Ishikawa (cell line): ENCODE data around the gene GRK5.

Experiments
- CEBPB ChIP-seq: IDR thresholded peaks from 2 replicates; pipeline ENCODE4 v1.6.1; 2012
- CREB1 ChIP-seq: IDR thresholded peaks from 2 replicates; pipeline ENCODE4 v1.6.1; 2012; ENCODE audit warnings: low read depth
- EGR1 ChIP-seq: IDR thresholded peaks from 2 replicates; pipeline ENCODE4 v1.6.1; 2012
- EP300 ChIP-seq: IDR thresholded peaks from 2 replicates; pipeline ENCODE4 v1.6.1; 2012; ENCODE audit warnings: borderline replicate concordance
- FOXM1 ChIP-seq: IDR thresholded peaks from 2 replicates; pipeline ENCODE4 v1.6.1; 2012; ENCODE audit warnings: low read depth, borderline replicate concordance
- NFIC ChIP-seq: IDR thresholded peaks from 2 replicates; pipeline ENCODE4 v1.6.1; 2012
- RAD21 ChIP-seq: IDR thresholded peaks from 2 replicates; pipeline ENCODE4 v1.6.1; 2012; ENCODE audit warnings: low read depth
- TAF1 ChIP-seq: IDR thresholded peaks from 2 replicates; pipeline ENCODE4 v1.6.1; 2012; ENCODE audit warnings: low read depth, mild to moderate bottlenecking
- TCF12 ChIP-seq: IDR thresholded peaks from 2 replicates; pipeline ENCODE4 v1.6.1; 2012; ENCODE audit warnings: low read depth
- TEAD4 ChIP-seq: IDR thresholded peaks from 2 replicates; pipeline ENCODE4 v1.6.1; 2012
- YY1 ChIP-seq: IDR thresholded peaks from 2 replicates; pipeline ENCODE4 v1.6.1; 2012; ENCODE audit warnings: low read depth
- ZBTB7A ChIP-seq: IDR thresholded peaks from 2 replicates; pipeline ENCODE4 v1.6.1; 2012; ENCODE audit warnings: low read depth
- TF ChIP-seq, protein P1 (sequence below): IDR thresholded peaks from 2 replicates; pipeline ENCODE4 v1.6.1; 2012
- TF ChIP-seq, protein P2 (sequence below): IDR thresholded peaks from 2 replicates; pipeline ENCODE4 v1.6.1; 2012; ENCODE audit warnings: low read depth, mild to moderate bottlenecking
- TF ChIP-seq, protein P3 (sequence below): IDR thresholded peaks from 2 replicates; pipeline ENCODE4 v1.6.1; 2012

The GRK5 gene

DNA sequence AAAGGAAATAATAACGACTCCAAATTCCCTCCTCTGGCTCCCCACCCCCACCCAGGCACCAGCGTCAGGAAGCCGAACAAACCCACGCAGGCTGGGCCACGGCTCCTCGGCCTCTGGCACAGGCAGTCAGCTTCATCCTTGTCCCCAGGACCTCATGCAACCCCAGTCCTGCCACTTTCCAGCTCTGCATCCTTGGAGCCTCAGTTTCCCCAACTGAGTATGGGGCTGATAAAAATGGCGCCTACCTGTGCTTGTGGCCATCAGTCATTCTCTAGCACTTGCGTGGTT lies 198.1 kb downstream of the GRK5 start:
- no peak for TF ChIP-seq NFIC
- TF ChIP-seq, protein P1, sequence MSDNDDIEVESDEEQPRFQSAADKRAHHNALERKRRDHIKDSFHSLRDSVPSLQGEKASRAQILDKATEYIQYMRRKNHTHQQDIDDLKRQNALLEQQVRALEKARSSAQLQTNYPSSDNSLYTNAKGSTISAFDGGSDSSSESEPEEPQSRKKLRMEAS = no peak
- TF ChIP-seq TAF1 = no peak
- TF ChIP-seq EP300 = no peak
- TF ChIP-seq ZBTB7A = no peak
- no peak for TF ChIP-seq TEAD4
- TF ChIP-seq CREB1 = no peak
- no peak for TF ChIP-seq TCF12
- TF ChIP-seq, protein P2, sequence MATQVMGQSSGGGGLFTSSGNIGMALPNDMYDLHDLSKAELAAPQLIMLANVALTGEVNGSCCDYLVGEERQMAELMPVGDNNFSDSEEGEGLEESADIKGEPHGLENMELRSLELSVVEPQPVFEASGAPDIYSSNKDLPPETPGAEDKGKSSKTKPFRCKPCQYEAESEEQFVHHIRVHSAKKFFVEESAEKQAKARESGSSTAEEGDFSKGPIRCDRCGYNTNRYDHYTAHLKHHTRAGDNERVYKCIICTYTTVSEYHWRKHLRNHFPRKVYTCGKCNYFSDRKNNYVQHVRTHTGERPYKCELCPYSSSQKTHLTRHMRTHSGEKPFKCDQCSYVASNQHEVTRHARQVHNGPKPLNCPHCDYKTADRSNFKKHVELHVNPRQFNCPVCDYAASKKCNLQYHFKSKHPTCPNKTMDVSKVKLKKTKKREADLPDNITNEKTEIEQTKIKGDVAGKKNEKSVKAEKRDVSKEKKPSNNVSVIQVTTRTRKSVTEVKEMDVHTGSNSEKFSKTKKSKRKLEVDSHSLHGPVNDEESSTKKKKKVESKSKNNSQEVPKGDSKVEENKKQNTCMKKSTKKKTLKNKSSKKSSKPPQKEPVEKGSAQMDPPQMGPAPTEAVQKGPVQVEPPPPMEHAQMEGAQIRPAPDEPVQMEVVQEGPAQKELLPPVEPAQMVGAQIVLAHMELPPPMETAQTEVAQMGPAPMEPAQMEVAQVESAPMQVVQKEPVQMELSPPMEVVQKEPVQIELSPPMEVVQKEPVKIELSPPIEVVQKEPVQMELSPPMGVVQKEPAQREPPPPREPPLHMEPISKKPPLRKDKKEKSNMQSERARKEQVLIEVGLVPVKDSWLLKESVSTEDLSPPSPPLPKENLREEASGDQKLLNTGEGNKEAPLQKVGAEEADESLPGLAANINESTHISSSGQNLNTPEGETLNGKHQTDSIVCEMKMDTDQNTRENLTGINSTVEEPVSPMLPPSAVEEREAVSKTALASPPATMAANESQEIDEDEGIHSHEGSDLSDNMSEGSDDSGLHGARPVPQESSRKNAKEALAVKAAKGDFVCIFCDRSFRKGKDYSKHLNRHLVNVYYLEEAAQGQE = no peak
- no peak for TF ChIP-seq FOXM1
- TF ChIP-seq YY1 = no peak
- TF ChIP-seq RAD21 = no peak
- TF ChIP-seq CEBPB = no peak
- TF ChIP-seq, protein P3, sequence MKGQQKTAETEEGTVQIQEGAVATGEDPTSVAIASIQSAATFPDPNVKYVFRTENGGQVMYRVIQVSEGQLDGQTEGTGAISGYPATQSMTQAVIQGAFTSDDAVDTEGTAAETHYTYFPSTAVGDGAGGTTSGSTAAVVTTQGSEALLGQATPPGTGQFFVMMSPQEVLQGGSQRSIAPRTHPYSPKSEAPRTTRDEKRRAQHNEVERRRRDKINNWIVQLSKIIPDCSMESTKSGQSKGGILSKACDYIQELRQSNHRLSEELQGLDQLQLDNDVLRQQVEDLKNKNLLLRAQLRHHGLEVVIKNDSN = no peak
- no peak for TF ChIP-seq EGR1

DNA sequence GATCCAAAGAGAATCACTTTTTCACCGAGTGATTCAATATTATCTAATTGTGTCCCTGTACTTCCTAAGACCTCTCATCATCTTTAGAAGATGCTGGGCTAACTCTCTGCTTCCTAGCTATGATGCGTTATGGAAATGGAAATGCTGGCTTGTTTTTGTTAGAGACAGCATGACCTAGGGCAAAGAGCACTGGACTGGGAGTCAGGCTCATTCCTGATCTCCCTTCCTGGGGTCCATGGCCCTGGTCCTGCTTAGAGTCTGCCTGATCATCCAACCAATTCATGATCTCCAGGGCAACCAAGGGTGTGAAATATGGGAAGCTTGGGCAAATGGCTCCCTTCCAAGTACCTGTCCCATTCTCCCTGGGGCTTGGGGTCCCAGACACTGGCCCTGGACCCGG lies 198.8 kb downstream of the GRK5 start:
- TF ChIP-seq TCF12 = no peak

DNA sequence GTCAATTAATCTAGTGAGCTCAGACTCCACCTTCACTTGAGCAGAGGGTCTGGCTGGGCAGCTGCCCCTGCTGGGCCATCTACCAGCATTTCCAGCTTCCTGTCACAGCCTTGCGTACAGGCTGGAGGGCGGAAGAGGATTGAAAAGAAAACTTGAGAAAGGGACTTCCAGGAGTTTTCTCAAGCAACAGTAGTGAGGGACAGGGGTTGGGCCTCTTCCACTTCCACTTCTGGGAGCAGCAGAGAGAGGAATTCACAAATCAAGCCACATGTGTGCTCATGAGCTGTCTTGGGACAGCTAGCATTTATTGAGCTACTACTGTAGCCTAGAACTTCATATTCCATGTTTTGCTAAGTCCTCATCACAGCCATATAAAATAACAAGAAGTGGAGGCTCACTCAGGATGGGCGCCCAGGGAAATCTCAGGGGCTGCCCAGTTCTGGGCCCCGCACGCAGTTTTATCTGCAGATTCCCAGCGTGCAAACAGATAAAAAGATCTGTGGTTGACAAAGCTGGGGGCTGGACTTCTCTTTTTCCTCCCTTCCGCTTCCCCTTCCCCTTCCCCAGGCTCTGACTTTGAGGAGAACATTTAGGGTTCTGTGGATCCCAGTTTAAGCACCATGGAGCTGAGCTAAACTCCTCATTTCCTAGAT lies 199.4 kb downstream of the GRK5 start:
- TF ChIP-seq EGR1 (no peak), EP300 (no peak), TAF1 (no peak), TCF12 (no peak), TEAD4 (no peak), CREB1 (no peak), CEBPB (no peak), FOXM1 (no peak), YY1 (no peak), NFIC (no peak), ZBTB7A (no peak), RAD21 (no peak)
- TF ChIP-seq, protein P1 = no peak
- TF ChIP-seq, protein P3 = no peak
- TF ChIP-seq, protein P2 = no peak

DNA sequence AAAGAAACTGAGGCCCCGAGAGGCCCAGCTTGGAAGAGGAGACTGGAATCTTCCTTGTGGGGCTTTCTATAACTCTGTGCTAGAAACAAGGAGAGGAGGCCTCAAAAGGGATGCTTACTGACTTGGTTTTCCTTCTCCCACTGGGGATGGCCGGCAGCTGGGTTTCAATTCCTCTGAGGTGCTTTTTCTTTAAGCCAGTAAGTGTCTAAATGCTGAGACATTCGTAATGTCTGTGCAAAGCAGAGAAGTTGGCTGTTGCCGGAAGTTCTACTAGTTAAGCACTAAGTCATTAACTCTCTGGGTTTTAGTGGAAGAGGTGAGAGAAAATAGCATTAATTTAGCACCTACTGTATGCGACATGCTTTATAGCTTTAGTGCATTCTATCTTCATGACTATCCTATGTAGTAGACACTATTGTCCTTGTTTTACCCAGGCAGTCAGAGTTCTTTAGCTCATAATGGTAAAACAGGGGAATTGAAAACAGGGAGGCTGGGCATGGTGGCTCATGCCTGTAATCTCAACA lies 199.9 kb downstream of the GRK5 start:
- TF ChIP-seq TCF12 = no peak
- TF ChIP-seq FOXM1 = no peak
- TF ChIP-seq ZBTB7A = no peak
- TF ChIP-seq, protein P3 = no peak
- no peak for TF ChIP-seq EP300

DNA sequence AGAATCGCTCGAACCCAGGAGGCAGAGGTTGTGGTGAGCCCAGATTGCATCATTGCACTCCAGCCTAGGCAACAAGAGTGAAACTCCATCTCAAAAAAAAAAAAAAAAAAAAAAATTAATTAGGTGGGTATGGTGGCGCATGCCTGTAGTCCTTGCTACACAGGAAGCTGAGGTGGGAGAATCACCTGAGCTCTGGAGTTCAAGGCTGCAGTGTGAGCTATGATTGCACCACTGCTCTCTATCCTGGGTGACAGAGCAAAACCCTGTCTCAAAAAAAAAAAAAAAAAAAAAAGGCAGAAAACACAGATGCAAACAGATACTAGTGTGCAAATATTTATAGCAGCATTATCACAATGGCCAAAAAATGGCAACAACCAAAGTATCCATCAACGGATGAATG lies 200.7 kb downstream of the GRK5 start:
- TF ChIP-seq, protein P3 = no peak
- TF ChIP-seq EP300 (no peak), TAF1 (no peak), CREB1 (no peak), CEBPB (no peak), YY1 (no peak), NFIC (no peak), EGR1 (no peak), ZBTB7A (no peak), FOXM1 (no peak), TEAD4 (no peak), TCF12 (no peak), RAD21 (no peak)
- TF ChIP-seq, protein P2 = no peak
- TF ChIP-seq, protein P1 = no peak
